Tibial artery (tissue), 4 donors: ENCODE data around the gene SCAMP2.

Experiments used
- DNase-seq, 2 donors: peaks; one replicate each; pipeline ENCODE4 v3.0.0-alpha.2; 2019
- H3K27ac ChIP-seq, 2 donors: fragments of 200-600 bp; sonication (generic) in 1 of 2; 1 replicate in 1 of 2; 2 replicates in 1 of 2; pipeline ENCODE4 v1.5.1; 2018 to 2019; ENCODE audit warnings: mild to moderate bottlenecking in 1 of 2
- H3K27me3 ChIP-seq, 2 donors: fragments of 200-600 bp; sonication (generic) in 1 of 2; one replicate each; pipeline versions ENCODE4 v1.5.1 to v1.6.0; 2016 to 2019
- H3K36me3 ChIP-seq, 3 donors: fragments of 200-600 bp; sonication (generic) in 2 of 3; one replicate each; pipeline ENCODE4 v1.5.1; 2016 to 2019; ENCODE audit warnings: mild to moderate bottlenecking in 2 of 3
- H3K4me1 ChIP-seq, 4 donors: fragments of 200-600 bp; sonication (generic) in 2 of 4; 1 replicate in 3 of 4; 2 replicates in 1 of 4; pipeline ENCODE4 v1.5.1; 2016 to 2019
- H3K4me3 ChIP-seq, 2 donors: fragments of 200-600 bp; sonication (generic) in 1 of 2; 1 replicate in 1 of 2; 2 replicates in 1 of 2; pipeline ENCODE4 v1.5.1; 2018 to 2019; ENCODE audit warnings: mild to moderate bottlenecking in 2 of 2
- H3K9me3 ChIP-seq, 3 donors: fragments of 200-600 bp; sonication (generic) in 1 of 3; one replicate each; pipeline ENCODE4 v1.5.1; 2016 to 2019
- intact Hi-C: fragments of 100-400 bp; cut with DNase I; formaldehyde crosslinking; loops from one replicate; pipeline ENCODE4 v1.15.0; 2023; ENCODE audit warnings: low total_unique reads
- TF ChIP-seq, protein P1 (sequence below), 2 experiments: fragments of 200-600 bp in 1 of 2; fragments of 450-650 bp in 1 of 2; IDR thresholded peaks; one replicate each; pipeline ENCODE4 v1.5.1; 2017 to 2019; ENCODE audit warnings: antibody characterized with exemption in 2 of 2, mild to moderate bottlenecking in 1 of 2, moderate library complexity in 1 of 2

SCAMP2 gene

DNA sequence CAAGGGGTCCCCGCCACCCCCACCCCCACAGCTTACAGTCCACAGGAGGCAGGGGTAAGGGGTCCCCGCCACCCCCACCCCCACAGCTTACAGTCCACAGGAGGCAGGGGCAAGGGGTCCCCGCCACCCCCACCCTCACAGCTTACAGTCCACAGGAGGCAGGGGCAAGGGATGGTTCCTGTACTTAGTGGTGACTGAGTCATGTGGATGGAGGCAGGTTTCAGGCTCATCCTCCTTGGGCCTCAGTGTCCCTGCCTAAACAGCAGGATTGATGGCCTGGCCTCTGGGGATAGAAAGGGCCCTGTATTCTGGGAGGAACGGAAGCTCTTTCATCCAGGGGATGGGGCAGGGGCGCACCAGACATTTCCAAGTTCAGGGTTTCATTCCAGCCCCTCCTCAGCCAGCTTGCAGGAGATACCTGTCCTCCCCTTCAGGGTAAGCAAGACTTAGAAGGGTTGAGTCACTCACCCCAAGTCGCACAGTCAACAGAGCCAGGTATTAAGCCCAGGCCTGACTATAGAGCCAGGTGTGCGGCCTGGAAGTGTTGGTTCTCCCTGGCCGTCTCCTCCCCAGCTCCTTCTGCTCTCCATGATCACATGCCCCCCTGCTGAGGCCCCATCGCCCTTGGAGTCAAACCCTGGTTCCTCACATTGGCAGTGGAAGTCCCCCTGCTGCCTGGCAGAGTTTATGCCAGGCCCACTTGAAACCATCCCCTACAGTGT is 78.8 kb downstream of the SCAMP2 start:
- intact Hi-C loops: no loop called here
- DNase-seq: no peak
- H3K9me3 ChIP-seq: no peaks in the 10 kb centered on the region
- H3K27me3 ChIP-seq: no peaks in the 10 kb centered on the region
- TF ChIP-seq, protein P1, sequence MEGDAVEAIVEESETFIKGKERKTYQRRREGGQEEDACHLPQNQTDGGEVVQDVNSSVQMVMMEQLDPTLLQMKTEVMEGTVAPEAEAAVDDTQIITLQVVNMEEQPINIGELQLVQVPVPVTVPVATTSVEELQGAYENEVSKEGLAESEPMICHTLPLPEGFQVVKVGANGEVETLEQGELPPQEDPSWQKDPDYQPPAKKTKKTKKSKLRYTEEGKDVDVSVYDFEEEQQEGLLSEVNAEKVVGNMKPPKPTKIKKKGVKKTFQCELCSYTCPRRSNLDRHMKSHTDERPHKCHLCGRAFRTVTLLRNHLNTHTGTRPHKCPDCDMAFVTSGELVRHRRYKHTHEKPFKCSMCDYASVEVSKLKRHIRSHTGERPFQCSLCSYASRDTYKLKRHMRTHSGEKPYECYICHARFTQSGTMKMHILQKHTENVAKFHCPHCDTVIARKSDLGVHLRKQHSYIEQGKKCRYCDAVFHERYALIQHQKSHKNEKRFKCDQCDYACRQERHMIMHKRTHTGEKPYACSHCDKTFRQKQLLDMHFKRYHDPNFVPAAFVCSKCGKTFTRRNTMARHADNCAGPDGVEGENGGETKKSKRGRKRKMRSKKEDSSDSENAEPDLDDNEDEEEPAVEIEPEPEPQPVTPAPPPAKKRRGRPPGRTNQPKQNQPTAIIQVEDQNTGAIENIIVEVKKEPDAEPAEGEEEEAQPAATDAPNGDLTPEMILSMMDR (IDR thresholded peaks at IDR 0.05): no peak
- H3K4me1 ChIP-seq: peaks cover 0 to 30% (median 24%) of the 10 kb centered on the region in 4 donors
- H3K4me3 ChIP-seq: no peak overlapping the region
- peaks cover under 1 to 22% (median 12%) of the 10 kb centered on the region in 3 donors for H3K36me3 ChIP-seq
- H3K27ac ChIP-seq: no peak overlapping the region
